K562 (cell line): ENCODE results near the gene RER1. TPM values are rescaled to one million over a fixed set of nuclear protein-coding genes. Genes with fewer than 3 reads are reported as not detected.

Experiments used
- CBX2 ChIP-seq: fragments of 200-600 bp; sonication (generic); IDR thresholded peaks from one replicate; pipeline ENCODE4 v1.6.1; 2012; ENCODE audit warnings: mild to moderate bottlenecking, low read length, inconsistent platforms; ENCODE audit not compliant: insufficient read depth, poor library complexity, severe bottlenecking
- E2F8 ChIP-seq: fragments of 450-650 bp; IDR thresholded peaks from 2 replicates; pipeline ENCODE4 v1.7.1; 2018; ENCODE audit warnings: mild to moderate bottlenecking, low read depth; ENCODE audit not compliant: partially characterized antibody
- ESRRA ChIP-seq: fragments of 450-650 bp; IDR thresholded peaks from 2 replicates; pipeline ENCODE4 v1.6.1; 2014; ENCODE audit warnings: low read depth, mild to moderate bottlenecking, moderate library complexity, borderline replicate concordance
- KLF6 ChIP-seq: fragments of 250-450 bp; sonication (Bioruptor Pico); IDR thresholded peaks from 2 replicates; pipeline ENCODE4 v1.4.0; 2020; ENCODE audit warnings: mild to moderate bottlenecking, moderate library complexity, borderline replicate concordance
- LARP7 ChIP-seq: fragments of 450-650 bp; IDR thresholded peaks from 2 replicates; pipeline ENCODE4 v1.6.1; 2016
- NCOA1 ChIP-seq: fragments of 450-650 bp; IDR thresholded peaks from 2 replicates; pipeline ENCODE4 v1.6.1; 2016; ENCODE audit warnings: low read depth
- NR1H2 ChIP-seq: sonication (generic); formaldehyde crosslinking; IDR thresholded peaks from 2 replicates; pipeline ENCODE4 v1.4.0; 2020; ENCODE audit warnings: mild to moderate bottlenecking, missing genetic modification reagents
- PHF20 ChIP-seq: fragments of 450-650 bp; IDR thresholded peaks from 2 replicates; pipeline ENCODE4 v1.6.1; 2018; ENCODE audit not compliant: partially characterized antibody
- SMAD1 ChIP-seq: fragments of 150-350 bp; IDR thresholded peaks from 2 replicates; pipeline ENCODE4 v1.6.1; 2014; ENCODE audit warnings: low read length, low read depth; ENCODE audit not compliant: partially characterized antibody
- TBL1XR1 ChIP-seq, 2 experiments: IDR thresholded peaks; 2 replicates each; pipeline ENCODE4 v1.6.1; 2012; ENCODE audit warnings: improper control_type of control experiment in 2 of 2, low read length in 2 of 2, mild to moderate bottlenecking in 1 of 2
- TCF3 ChIP-seq: sonication (generic); formaldehyde crosslinking; IDR thresholded peaks from 2 replicates; pipeline ENCODE4 v1.4.0; 2020; ENCODE audit warnings: mild to moderate bottlenecking, missing genetic modification reagents
- THRAP3 ChIP-seq: fragments of 450-650 bp; IDR thresholded peaks from 2 replicates; pipeline ENCODE4 v1.6.1; 2016; ENCODE audit warnings: mild to moderate bottlenecking, inconsistent platforms, borderline replicate concordance
- ZBTB1 ChIP-seq: sonication (generic); formaldehyde crosslinking; IDR thresholded peaks from 2 replicates; pipeline ENCODE4 v1.8.1; 2023; ENCODE audit warnings: missing genetic modification reagents, low read depth, mild to moderate bottlenecking, borderline replicate concordance
- ZBTB5 ChIP-seq: fragments of 450-650 bp; IDR thresholded peaks from 2 replicates; pipeline ENCODE4 v1.6.1; 2017; ENCODE audit warnings: antibody characterized with exemption
- ZBTB7A ChIP-seq: IDR thresholded peaks from 2 replicates; pipeline ENCODE4 v1.6.1; 2011; ENCODE audit warnings: low read depth, mild to moderate bottlenecking, low read length, moderate library complexity, borderline replicate concordance; ENCODE audit not compliant: control insufficient read depth
- ZFP30 ChIP-seq: fragments of 250-450 bp; sonication (Bioruptor Pico); IDR thresholded peaks from 2 replicates; pipeline ENCODE4 v1.8.0; 2022; ENCODE audit warnings: moderate library complexity, mild to moderate bottlenecking, inconsistent platforms, borderline replicate concordance
- ZNF12 ChIP-seq: sonication (generic); formaldehyde crosslinking; IDR thresholded peaks from 2 replicates; pipeline ENCODE4 v1.4.0; 2020; ENCODE audit warnings: mild to moderate bottlenecking, missing genetic modification reagents
- ZNF224 ChIP-seq: sonication (generic); formaldehyde crosslinking; IDR thresholded peaks from 2 replicates; pipeline ENCODE4 v1.8.0; 2022; ENCODE audit warnings: mild to moderate bottlenecking, missing genetic modification reagents
- ZNF384 ChIP-seq: IDR thresholded peaks from 2 replicates; pipeline ENCODE4 v1.6.1; 2012; ENCODE audit warnings: low read depth, low read length, improper control_type of control experiment
- ZNF518B ChIP-seq: fragments of 250-450 bp; sonication (Bioruptor Pico); IDR thresholded peaks from 2 replicates; pipeline ENCODE4 v1.5.0; 2021; ENCODE audit warnings: mild to moderate bottlenecking, moderate library complexity
- polyA plus RNA-seq, 8 experiments: library from polyadenylated mRNA; depleted of rRNA in 4 of 8; stranded (reverse) in 5 of 8; unstranded in 3 of 8; fragments of >200 nt; fragmentation: Nextera tagmentation in 2 of 8; fragmentation: Illumina TruSeq in 1 of 8; extraction: Ambion mirVana in 2 of 8; extraction: Trizol in 1 of 8; gene quantifications; 2 replicates each; pipeline versions ENCODE4 v1.2.1 to v1.2.3, GENCODE V29; 2011 to 2014; ENCODE audit warnings: inconsistent platforms in 1 of 8, missing spikeins in 1 of 8
- total RNA-seq, 7 experiments: library from RNA; depleted of rRNA in 6 of 7; stranded (reverse); fragments of >200 nt in 6 of 7; fragmentation: Illumina TruSeq in 2 of 7; extraction: Trizol in 2 of 7; gene quantifications; 2 replicates each; pipeline versions ENCODE4 v1.2.1 to v1.2.3, GENCODE V29; 2011 to 2021; ENCODE audit warnings: low replicate concordance in 1 of 7

Gene RER1
- total and polyA plus RNA-seq, 9 of the 15 experiments (the other 6 are each of a cell fraction or from before 2014, with no cell fraction given): 19.6 to 354 (median 183) TPM

- no peak for TF ChIP-seq ZBTB5
- TF ChIP-seq SMAD1: no peak
- peak; percentile 52; the same call in 1 of the 2 replicates for TF ChIP-seq NCOA1
- TF ChIP-seq TCF3 (CRISPR knock-in tag): no peak
- TF ChIP-seq ZNF12: no peak
- TF ChIP-seq PHF20: peak; percentile 77
- TF ChIP-seq NR1H2 (CRISPR knock-in tag): no peak
- no peak for TF ChIP-seq LARP7
- TF ChIP-seq ZNF384: no peak
- peak; percentile 82; the same call in 1 of the 2 replicates for TF ChIP-seq ESRRA
- no peak for TF ChIP-seq ZNF518B (CRISPR knock-in tag)
- no peak for TF ChIP-seq KLF6 (CRISPR knock-in tag)
- no peak for TF ChIP-seq CBX2
- TF ChIP-seq TBL1XR1 (IDR thresholded peaks at IDR 0.05; ENCODE audit: low read length in 2 of 2): no peak
- TF ChIP-seq ZFP30 (CRISPR knock-in tag): no peak
- no peak for TF ChIP-seq ZBTB7A
- TF ChIP-seq THRAP3: no peak
- no peak; the same call in 1 of the 2 replicates for TF ChIP-seq ZBTB1 (CRISPR knock-in tag)
- TF ChIP-seq E2F8: peak; percentile 93
- no peak for TF ChIP-seq ZNF224 (CRISPR knock-in tag)
Observed at GRCh38 chr1:2391041-2391930, at the start of gene RER1, which contains the start of gene MORN1 (continued).
